GM10266 (cell line): ENCODE results near the gene DAAM1.
A peak's percentile ranks its signal among the peaks of the same experiment; 100 is the strongest.

Experiments
- DNase-seq: peaks from one replicate; pipeline ENCODE4 v3.0.0; 2012; ENCODE audit errors: extremely low spot score
- TF ChIP-seq, protein P1 (sequence below): IDR thresholded peaks from 2 replicates; pipeline ENCODE4 v1.5.1; 2012; ENCODE audit warnings: mild to moderate bottlenecking, low read depth; ENCODE audit not compliant: control insufficient read depth, insufficient read depth; ENCODE audit errors: missing control alignments

DAAM1 gene

DNA sequence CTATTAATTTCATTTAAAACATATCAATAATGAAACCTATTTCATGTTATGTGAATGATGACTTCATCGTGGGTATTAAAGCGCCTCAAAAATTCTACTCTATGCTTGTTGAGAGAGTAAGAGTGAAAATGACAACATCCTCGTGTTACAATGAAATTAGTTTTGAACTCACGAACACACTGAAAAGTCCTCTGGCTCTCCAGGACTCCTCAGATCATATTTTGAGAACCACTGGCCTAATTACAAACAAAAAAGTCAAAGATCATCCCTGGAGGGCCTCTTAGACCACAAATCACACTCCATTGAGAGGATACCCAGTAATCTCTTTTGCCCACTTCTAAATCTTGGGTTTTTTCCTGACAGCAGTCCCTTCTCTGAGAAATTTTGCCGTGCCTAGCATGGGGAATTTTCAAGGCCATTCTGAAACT is 19.1 kb downstream of the DAAM1 start:
- DNase-seq: peak; percentile 52
- TF ChIP-seq, protein P1, sequence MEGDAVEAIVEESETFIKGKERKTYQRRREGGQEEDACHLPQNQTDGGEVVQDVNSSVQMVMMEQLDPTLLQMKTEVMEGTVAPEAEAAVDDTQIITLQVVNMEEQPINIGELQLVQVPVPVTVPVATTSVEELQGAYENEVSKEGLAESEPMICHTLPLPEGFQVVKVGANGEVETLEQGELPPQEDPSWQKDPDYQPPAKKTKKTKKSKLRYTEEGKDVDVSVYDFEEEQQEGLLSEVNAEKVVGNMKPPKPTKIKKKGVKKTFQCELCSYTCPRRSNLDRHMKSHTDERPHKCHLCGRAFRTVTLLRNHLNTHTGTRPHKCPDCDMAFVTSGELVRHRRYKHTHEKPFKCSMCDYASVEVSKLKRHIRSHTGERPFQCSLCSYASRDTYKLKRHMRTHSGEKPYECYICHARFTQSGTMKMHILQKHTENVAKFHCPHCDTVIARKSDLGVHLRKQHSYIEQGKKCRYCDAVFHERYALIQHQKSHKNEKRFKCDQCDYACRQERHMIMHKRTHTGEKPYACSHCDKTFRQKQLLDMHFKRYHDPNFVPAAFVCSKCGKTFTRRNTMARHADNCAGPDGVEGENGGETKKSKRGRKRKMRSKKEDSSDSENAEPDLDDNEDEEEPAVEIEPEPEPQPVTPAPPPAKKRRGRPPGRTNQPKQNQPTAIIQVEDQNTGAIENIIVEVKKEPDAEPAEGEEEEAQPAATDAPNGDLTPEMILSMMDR: no peak

DNA sequence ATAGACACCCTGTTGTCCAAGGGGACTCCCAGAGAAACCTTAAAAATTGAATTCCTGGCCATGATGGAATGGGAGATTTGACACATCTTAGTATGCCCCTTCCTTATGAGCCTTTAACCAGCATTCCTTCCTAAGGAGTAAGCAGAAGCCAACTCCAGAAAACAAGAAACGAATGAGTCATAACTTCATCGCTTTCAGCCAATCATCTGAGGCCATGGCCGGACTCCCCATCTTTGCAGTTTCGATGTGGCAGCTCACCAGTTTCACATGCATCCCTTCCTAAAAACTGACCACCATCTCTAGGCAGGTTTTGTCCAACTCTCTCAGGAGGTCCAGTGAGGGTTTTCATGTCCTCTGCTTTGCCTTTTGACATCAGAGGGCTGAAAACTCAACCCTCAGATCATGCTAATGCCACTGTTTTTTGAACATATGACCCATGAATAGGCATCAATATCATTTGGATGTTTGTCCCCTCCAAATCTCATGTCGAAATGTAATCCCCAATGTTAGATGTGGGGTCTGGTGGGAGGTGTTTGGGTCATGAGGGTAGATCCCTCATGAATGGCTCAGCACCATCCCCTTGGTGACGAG is 19.9 kb downstream of the DAAM1 start:
- TF ChIP-seq, protein P1: no peak
- DNase-seq: no peak

DNA sequence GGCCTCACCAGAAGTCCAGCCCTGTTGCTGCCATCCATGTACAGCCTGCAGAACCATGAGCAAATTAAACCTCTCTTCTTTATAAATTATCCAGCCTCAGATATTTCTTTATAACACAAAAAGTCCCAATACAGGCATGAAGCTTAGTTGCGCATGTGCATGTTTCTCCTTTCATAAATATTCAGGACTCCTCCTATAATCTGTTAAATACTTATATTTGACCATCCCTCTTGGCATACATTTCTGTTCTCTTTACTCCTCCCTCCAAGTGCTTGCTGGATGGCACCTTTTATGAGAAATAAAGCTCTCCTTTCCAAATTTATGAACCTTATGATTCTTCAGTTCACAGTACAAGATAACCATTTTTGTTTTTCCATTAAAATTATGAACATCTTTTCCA is 20.5 kb downstream of the DAAM1 start:
- TF ChIP-seq, protein P1: no peak
- DNase-seq: no peak

DNA sequence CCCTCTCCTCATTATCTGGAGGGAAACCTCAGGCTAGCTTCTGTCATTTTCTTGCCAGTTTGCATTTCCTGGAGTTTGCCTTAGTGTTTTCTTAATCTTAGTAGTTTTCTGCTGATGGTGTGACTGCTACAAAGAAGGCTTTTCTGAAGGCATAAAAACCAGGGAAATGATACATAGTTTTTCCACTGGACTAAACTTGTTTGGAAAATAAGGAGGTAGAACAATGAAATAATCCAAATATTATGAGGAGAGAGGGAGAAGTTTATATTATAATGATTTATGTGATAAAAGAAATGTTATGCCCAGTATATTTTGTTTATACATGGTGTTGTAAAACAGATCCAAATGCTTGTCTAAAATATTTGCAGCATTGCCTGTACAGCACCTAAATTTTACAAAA is 22.2 kb downstream of the DAAM1 start:
- no peak for DNase-seq
- TF ChIP-seq, protein P1: no peak

DNA sequence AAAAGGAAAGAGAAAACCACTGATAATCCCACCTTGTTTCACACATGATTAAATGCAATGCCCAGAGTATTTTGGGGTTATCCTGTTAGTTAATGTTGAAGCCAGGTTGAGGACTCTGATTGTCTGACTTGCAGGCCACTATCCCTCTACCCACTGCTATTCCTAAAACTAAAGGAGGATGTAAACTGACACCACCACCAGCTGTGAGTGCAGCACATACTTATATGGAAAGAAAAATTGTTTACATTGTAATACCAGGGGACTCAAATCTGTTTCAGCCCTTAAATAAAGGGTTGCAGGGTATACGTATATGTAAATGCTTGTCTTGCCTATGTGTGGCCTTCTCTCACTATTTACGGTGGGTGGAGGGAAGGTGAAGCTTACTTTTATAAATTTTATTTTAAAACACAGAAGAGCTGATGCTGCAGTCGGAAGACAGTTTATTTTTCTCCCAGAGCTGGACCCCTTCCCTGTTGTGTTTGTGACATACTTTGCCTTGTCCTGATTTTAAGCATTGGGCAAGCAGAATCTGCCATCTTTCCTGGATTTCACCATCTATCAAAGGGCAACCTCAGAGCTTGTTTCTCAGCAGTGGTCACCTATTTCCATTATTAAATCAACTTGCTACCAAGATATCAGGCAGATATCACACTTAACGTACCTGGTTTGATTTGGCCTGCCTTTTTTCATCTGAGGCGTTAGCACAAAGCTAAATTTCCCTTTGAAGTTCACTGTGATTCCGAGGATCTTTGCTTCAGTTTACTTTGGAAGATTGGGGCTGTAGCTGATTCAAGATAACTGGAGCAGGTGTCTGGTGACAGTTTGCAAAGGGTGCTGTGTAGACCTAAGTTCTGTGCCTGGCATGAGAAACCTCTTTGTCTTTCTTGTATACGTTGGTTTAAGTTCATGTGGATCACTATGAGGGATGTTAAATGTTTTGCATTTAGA is 25.2 kb downstream of the DAAM1 start:
- TF ChIP-seq, protein P1: no peak
- DNase-seq: no peak

DNA sequence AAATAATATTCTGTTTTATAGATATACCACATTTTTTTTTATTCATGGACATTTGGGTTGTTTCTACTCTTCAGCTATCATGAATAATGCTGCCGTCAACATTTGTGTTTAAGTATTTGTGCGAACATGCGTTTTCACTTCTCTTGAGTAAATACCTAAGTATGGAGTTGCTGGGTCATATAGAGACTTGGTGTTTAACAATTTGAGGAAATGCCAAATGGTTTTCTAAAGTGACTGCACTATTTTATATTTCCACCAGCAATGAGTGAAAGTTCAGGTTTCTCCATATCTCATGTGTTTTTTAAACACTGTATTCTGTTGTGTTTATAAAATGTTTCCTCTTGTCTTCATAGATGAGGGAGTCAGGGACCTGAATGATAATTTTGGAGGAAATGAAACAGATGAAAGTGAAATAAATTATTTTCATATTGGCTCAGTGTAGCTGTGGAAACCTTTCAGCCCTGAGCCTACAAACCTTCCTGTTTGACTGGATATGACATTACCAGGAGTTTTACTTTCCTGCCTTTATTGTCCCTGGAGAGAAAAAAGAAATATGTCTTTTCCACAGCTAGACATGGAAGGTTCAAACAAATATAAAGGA is 26.3 kb downstream of the DAAM1 start:
- TF ChIP-seq, protein P1: no peak
- DNase-seq: no peak

DNA sequence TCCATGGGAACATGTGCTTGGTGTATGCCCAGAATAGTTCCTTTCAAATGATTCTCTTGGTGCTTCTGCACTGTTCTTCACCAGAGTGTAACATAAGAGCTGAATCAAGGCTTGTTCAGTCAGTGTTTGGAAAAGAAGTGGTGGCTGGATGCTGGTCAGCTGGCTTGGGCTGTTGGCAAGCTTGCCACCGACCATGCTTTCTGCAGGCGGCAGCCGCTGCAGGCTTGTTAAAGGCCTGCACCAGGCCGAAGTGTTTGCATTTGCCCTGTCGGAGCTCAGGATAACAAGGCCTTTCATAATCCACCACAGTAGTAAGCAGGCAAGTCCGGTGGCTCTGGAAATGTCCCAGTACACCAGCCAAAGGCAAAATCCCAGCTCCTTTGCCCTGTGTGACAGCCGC is 26.9 kb downstream of the DAAM1 start:
- no peak for DNase-seq
- TF ChIP-seq, protein P1: no peak
